GM20000 (cell line): Measurements from ENCODE around the gene CHAC1.
A peak's percentile ranks its signal among the peaks of the same experiment; 100 is the strongest.

Source experiments
- DNase-seq: peaks from one replicate; pipeline ENCODE4 v3.0.0; 2012; ENCODE audit warnings: low spot score
- TF ChIP-seq, protein P1 (sequence below): IDR thresholded peaks from 2 replicates; pipeline ENCODE4 v1.5.1; 2012; ENCODE audit warnings: mild to moderate bottlenecking, control low read depth; ENCODE audit errors: extremely low read depth, missing control alignments

Gene CHAC1, protein sequence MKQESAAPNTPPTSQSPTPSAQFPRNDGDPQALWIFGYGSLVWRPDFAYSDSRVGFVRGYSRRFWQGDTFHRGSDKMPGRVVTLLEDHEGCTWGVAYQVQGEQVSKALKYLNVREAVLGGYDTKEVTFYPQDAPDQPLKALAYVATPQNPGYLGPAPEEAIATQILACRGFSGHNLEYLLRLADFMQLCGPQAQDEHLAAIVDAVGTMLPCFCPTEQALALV

DNA sequence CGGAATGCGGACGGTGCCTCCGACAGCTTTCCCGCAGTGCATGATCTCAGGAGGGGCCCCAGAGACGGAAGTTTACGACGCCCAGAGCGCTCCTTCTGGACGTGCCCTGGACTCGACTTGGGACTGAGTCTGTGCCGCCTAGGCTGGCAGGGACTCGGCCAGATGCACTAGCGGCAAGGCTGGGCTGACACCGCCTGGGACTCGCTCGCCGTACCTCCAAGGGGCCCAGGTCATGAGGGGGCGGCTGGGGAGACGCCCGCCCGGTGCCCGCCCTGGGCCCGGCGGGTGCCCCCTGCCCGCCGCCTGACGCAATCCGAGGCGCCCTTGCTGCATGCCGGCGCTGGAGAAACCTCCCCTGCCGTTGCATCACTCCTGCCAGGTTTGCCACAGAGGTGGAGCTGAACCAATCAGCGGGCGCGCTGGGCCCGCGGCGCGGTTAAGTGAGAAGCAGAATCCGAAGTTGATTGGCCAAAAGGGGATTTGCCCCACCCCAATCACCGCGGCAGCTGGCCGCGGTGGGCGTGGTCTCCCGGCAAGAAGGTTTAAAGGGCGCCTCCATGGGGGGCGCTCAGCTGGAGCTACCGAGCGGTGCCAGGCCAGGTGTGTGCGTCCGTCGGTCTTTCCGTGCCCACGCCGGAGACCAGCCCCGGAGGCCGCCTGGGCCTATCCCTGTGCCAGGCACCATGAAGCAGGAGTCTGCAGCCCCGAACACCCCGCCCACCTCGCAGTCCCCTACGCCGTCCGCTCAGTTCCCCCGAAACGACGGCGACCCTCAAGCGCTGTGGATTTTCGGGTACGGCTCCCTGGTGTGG is at the start of gene CHAC1:
Gene CHAC1, plus strand, starts transcription at position 571 of the 812 bp plus-strand sequence. Its CDS starts 113 bp downstream, at position 684.
- TF ChIP-seq, protein P1, sequence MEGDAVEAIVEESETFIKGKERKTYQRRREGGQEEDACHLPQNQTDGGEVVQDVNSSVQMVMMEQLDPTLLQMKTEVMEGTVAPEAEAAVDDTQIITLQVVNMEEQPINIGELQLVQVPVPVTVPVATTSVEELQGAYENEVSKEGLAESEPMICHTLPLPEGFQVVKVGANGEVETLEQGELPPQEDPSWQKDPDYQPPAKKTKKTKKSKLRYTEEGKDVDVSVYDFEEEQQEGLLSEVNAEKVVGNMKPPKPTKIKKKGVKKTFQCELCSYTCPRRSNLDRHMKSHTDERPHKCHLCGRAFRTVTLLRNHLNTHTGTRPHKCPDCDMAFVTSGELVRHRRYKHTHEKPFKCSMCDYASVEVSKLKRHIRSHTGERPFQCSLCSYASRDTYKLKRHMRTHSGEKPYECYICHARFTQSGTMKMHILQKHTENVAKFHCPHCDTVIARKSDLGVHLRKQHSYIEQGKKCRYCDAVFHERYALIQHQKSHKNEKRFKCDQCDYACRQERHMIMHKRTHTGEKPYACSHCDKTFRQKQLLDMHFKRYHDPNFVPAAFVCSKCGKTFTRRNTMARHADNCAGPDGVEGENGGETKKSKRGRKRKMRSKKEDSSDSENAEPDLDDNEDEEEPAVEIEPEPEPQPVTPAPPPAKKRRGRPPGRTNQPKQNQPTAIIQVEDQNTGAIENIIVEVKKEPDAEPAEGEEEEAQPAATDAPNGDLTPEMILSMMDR: no peak
- peak; percentile 99 for DNase-seq

DNA sequence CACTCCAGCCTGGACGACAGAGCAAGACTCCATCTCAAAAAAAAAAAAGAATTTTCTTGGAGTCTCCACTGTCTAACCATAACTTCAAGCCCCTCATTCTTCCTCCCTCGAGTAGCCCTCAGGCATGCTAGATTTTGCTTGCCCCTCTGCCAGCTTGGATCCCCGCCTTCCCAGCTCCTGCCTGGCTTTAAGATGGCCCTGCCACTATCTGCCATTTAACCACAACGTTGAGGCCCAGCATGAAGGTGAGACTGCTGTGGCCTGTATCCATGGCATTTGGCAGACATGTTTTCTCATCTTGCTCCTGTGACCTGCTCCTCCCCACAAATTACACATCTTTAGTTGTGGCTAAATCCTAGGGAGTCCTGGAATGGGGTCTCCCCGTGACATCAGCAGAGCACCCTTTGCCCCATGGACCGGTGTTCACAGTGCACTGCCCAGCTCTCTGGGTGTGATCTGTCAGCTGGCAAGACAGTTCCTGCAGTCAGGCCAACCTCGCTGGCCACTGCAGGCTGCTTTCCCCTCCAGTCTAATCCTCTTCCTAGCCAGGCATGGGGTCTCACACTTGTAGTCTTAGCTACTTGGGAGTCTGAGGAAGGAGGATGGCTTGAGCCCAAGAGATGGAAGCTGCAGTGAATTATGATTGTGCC is 48.6 kb upstream of the CHAC1 start:
- TF ChIP-seq, protein P1: no peak
- no peak for DNase-seq

DNA sequence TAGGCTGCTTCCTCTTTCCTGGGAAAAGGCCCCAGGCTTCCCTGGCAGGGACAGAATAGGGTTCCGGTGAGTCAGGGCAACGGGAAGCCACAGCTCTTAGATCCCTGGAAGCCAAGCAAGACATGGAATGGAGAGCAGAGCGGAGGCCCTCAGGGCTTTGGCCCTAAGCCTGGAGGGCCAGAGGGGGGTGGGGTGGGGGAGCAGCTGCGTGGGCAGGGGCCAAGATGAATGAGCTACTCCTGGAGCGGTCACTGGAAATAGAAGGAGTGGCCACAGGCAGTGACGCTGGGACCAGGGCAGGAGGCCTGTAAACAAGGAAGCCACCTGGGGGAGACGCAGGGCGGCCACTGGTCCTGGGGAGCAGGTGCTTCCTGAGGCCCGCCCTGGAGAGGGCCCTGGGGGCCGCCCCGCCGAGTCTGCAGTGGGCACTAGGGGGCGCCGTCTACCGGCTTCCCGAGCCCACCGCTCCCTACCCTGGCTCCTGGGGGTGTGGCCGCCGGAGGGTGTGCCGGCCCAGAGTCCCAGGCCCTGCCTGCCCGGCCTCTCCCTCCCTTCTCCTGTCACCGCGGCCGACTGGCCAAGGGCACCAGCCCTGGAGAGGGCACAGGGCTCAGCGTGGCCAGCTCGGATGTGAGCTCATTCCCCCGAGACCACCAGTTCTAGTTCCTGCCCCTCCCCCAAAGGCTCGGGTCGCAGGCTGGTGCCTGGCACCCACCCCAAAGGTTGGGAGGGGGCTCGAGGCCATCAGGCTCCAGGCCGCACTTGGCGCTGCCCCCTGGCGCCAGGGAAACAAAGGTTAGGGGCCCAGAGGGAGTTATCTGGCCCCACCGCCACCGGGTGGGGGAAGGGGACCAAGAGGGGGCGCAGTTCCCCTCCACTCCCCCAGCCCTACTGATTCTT is 46.9 kb upstream of the CHAC1 start:
- TF ChIP-seq, protein P1: peak; percentile 56
- DNase-seq: peak; percentile 86

DNA sequence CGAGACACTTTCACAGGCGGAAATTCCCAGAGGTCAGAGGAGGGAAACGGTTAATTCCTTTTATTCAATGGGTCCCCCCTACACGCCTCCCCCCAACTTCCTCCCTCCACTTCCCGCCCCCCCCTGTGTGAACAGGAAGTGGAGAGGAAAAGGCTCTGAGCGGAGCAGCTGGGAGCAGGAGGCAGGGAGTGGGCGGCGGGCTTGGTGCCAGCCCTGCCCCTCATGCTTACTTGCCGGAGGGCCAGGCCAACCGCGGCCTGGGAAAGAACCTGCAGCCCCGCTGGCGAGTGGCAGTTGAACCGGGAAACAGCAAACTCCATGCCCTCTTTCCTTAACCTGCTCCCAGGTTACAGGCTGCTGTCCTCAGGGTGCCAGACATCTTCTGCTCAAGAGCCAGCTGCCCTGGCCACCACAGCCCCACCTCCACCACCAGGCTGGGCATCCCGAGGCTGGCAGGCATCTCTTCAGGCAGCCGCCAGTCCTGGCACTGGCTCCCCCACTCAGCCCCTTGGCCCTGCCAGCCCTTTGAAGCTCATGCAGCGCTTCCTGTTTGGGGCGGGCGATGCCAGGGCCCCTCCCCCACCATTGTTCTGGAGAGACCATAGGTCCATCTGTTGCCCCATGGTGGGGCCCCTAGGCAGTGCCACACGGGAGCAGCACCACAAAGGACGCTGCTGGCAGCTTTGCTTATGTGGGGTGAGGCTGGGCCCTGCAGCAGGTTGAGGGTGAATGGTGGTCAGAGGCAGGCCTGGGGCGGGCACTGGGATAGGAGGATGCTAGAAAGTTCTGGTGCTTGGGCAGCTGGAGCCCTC is 46.1 kb upstream of the CHAC1 start:
- DNase-seq: no peak
- TF ChIP-seq, protein P1: no peak

DNA sequence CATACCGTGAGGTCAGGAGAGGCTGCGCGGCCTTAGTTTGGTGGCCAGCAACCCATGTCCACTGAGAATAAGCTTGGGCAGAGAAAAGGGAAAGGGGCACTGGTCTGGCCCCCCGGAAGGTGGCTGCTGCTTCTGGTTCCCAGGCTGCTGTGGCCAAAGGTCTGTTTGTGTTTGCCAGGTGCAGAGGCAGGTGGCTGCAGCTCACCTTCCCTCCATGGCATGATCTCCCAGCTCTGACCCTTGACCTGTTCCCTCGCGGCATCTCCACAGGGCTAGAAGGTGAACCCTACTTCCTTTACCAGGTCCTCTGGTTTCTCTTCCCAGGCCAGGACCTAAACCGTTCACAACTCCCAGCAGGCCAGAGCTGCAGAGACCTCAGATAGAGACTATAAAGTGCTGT is 45.2 kb upstream of the CHAC1 start:
- no peak for DNase-seq
- TF ChIP-seq, protein P1: no peak

DNA sequence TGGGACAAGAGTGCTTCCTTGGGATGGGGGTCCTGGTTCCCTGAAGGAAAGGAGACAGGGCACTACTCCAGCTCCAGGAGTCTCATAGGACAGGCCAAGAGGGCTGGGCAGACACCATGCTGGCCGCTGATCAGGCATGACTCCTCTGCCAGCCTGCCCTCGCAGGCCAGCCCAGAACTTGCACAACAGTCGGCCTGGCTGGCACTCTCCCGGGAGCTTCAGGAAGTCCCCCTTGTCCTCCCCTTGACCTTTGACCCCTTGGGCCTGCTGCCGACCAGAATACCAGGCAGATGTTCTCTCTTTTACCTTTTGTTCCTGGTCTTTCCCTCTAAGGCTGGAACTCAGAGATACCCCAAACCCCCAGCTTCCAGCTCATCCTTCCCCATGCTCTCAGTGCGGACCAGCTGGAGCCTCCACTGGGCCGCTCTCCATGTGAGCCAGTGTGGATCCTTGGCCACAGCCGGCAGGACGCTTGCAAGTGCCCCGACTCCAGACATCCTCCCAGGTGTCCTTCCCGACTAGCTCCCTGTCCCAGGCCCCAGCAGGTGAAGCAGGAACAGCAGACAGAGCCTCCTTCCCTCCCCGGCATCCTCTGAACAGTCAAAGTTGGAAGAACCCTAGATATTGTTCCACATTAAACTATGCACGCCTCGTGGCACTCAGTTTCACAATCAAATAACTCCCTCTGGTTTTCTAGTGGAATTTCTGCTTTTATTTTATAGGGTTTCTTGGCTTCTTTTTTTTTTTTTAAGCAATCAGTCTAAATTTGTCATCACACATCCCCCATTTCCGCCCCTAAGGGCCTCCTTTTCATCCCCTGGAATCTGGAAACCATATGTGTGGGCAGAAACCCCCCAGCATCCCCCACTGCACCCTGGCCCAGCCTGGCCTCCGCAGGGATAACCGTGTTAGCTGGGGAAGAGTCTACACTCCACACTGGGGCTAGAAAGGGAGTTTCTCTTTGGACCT is 43.3 kb upstream of the CHAC1 start:
- TF ChIP-seq, protein P1: no peak
- no peak for DNase-seq
